A549 (cell line): ENCODE results near the gene SMAD3. TPM values are rescaled to one million over a fixed set of nuclear protein-coding genes. Genes with fewer than 3 reads are reported as not detected.
A peak's percentile ranks its signal among the peaks of the same experiment; 100 is the strongest.

Experiments used
- ATAC-seq, 2 experiments: fragments of 200-7000 bp in 1 of 2; fragments of >200 bp in 1 of 2; cut with Nextera tagmentation in 1 of 2; cut with Tn5 transposase in 1 of 2; 3 replicates each; pipeline versions ENCODE4 v1.8.0 to v1.9.1; 2018 to 2020; ENCODE audit warnings: mild to moderate bottlenecking in 1 of 2, moderate library complexity in 1 of 2
- CTCF ChIA-PET: fragments of 300-600 bp; sonication (Branson Sonifier 250); formaldehyde crosslinking; extraction: SDS; loops from one replicate; lab custom pipeline; 2021; ENCODE audit warnings: antibody characterized with exemption, inconsistent platforms; lab: Yijun Ruan, JAX
- POLR2A ChIA-PET: fragments of 350-600 bp; formaldehyde crosslinking; extraction: SDS; loops from one replicate; lab custom pipeline; 2021; ENCODE audit warnings: antibody characterized with exemption, inconsistent platforms; lab: Yijun Ruan, JAX
- DNase-seq, 2 experiments: peaks; one replicate each; pipeline versions ENCODE4 v3.0.0 to v3.0.0-alpha.2; 2011 to 2016; ENCODE audit warnings: low read depth in 1 of 2, low spot score in 1 of 2
- FAIRE-seq: peaks from 2 replicates; lab custom pipeline; 2011; peaks lifted over from hg19 to GRCh38; lab: Jason Lieb, UNC
- H3K27ac ChIP-seq, 2 experiments: fragments of >200 bp; sonication (Bioruptor Twin); formaldehyde crosslinking; 3 replicates each; pipeline ENCODE4 v1.5.1; 2016 to 2017
- H3K4me1 ChIP-seq: fragments of >200 bp; sonication (Bioruptor Twin); formaldehyde crosslinking; 3 replicates; pipeline ENCODE4 v1.6.1; 2016
- H3K4me2 ChIP-seq: fragments of >200 bp; sonication (Bioruptor Twin); formaldehyde crosslinking; 3 replicates; pipeline ENCODE4 v1.6.1; 2016
- H3K4me3 ChIP-seq: fragments of >200 bp; sonication (Bioruptor Twin); formaldehyde crosslinking; 3 replicates; pipeline ENCODE4 v1.5.1; 2016
- H3K9me3 ChIP-seq: fragments of >200 bp; sonication (Bioruptor Twin); formaldehyde crosslinking; 3 replicates; pipeline ENCODE4 v1.6.1; 2016
- BHLHE40 ChIP-seq: IDR thresholded peaks from 2 replicates; pipeline ENCODE4 v1.6.1; 2012; ENCODE audit warnings: low read depth, low read length, inconsistent platforms
- CHD2 ChIP-seq: fragments of 150-350 bp; IDR thresholded peaks from 2 replicates; pipeline ENCODE4 v1.6.1; 2014; ENCODE audit warnings: low read length; ENCODE audit not compliant: partially characterized antibody
- CHD4 ChIP-seq: fragments of 200-600 bp; sonication (generic); IDR thresholded peaks from 2 replicates; pipeline ENCODE4 v1.6.1; 2016; ENCODE audit warnings: antibody characterized with exemption, mild to moderate bottlenecking, borderline replicate concordance
- FOSB ChIP-seq: fragments of 250-450 bp; sonication (Bioruptor Pico); IDR thresholded peaks from 2 replicates; pipeline ENCODE4 v1.5.0; 2020; ENCODE audit warnings: mild to moderate bottlenecking, moderate library complexity
- GATA3 ChIP-seq: IDR thresholded peaks from 2 replicates; pipeline ENCODE4 v1.6.1; 2012; ENCODE audit warnings: borderline replicate concordance
- MAZ ChIP-seq: fragments of 150-350 bp; IDR thresholded peaks from 2 replicates; pipeline ENCODE4 v1.6.1; 2014; ENCODE audit warnings: antibody characterized with exemption, low read depth, low read length, borderline replicate concordance
- MYC ChIP-seq: IDR thresholded peaks from 2 replicates; pipeline ENCODE4 v1.6.1; 2012; ENCODE audit warnings: mild to moderate bottlenecking, inconsistent platforms, low read length, improper control_type of control experiment, borderline replicate concordance
- NPAS2 ChIP-seq: fragments of 250-450 bp; sonication (Bioruptor Pico); IDR thresholded peaks from 2 replicates; pipeline ENCODE4 v1.8.0; 2022; ENCODE audit warnings: mild to moderate bottlenecking, moderate library complexity, borderline replicate concordance
- RFX5 ChIP-seq: fragments of 450-650 bp; IDR thresholded peaks from 2 replicates; pipeline ENCODE4 v1.7.1; 2014; ENCODE audit warnings: antibody characterized with exemption, mild to moderate bottlenecking, moderate library complexity
- SMC3 ChIP-seq: fragments of >200 bp; sonication (Bioruptor Twin); formaldehyde crosslinking; IDR thresholded peaks from 3 replicates; pipeline ENCODE4 v1.6.1; 2018; ENCODE audit warnings: inconsistent platforms
- ZFP36 ChIP-seq: fragments of 450-650 bp; IDR thresholded peaks from 2 replicates; pipeline ENCODE4 v1.6.1; 2014; ENCODE audit warnings: borderline replicate concordance; ENCODE audit not compliant: partially characterized antibody
- polyA plus RNA-seq, 4 experiments: library from polyadenylated mRNA; depleted of rRNA in 3 of 4; stranded (reverse); fragments of >200 nt; fragmentation: RNase III in 1 of 4; extraction: RNeasy Plus Mini Kit Qiagen cat#74134 plus additional on column Dnase treatment in 1 of 4; gene quantifications; 2 replicates in 3 of 4; 3 replicates in 1 of 4; pipeline ENCODE4 v1.2.3, GENCODE V29; 2011 to 2017
- TF ChIP-seq, protein P1 (sequence below): IDR thresholded peaks from 2 replicates; pipeline ENCODE4 v1.6.1; 2012; ENCODE audit warnings: low read depth, borderline replicate concordance
- TF ChIP-seq, protein P2 (sequence below): fragments of 150-350 bp; IDR thresholded peaks from 2 replicates; pipeline ENCODE4 v1.6.1; 2014; ENCODE audit warnings: low read depth, mild to moderate bottlenecking, low read length
- TF ChIP-seq, protein P3 (sequence below): fragments of >200 bp; sonication (Bioruptor Twin); formaldehyde crosslinking; IDR thresholded peaks from 2 replicates; pipeline ENCODE4 v1.6.1; 2016
- TF ChIP-seq, protein P4 (sequence below): fragments of 200-600 bp; sonication (generic); IDR thresholded peaks from 2 replicates; pipeline ENCODE4 v1.6.1; 2016; ENCODE audit warnings: antibody characterized with exemption, mild to moderate bottlenecking, moderate library complexity
- TF ChIP-seq, protein P5 (sequence below): IDR thresholded peaks from 2 replicates; pipeline ENCODE4 v1.6.1; 2012

SMAD3 gene
- polyA plus RNA-seq, 2 of the 4 experiments (the other 2 are of a cell fraction): 74.6 to 77.2 TPM

DNA sequence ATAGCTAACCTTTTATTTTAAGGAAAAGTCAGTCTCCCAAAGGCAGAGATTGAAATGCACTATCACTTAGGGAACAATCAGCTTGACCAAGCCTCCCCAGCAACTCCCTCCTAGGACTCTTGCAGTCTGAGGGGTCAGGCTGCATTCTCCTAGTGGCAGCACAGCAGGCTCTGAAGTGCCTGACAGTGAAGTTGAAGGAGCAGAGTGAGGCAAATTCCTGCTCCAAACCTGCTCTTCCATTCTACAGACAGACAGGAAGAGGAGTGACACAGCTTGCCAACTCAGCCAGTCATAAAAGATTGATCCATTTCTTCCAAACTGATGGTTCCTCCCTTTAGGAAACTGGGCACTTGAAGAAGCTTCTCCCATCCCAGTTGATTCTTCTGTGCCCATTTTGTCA, 43.9 kb upstream of the SMAD3 start (continued):
- TF ChIP-seq GATA3: no peak
- no peak for TF ChIP-seq MYC
- no peak for TF ChIP-seq MAZ

DNA sequence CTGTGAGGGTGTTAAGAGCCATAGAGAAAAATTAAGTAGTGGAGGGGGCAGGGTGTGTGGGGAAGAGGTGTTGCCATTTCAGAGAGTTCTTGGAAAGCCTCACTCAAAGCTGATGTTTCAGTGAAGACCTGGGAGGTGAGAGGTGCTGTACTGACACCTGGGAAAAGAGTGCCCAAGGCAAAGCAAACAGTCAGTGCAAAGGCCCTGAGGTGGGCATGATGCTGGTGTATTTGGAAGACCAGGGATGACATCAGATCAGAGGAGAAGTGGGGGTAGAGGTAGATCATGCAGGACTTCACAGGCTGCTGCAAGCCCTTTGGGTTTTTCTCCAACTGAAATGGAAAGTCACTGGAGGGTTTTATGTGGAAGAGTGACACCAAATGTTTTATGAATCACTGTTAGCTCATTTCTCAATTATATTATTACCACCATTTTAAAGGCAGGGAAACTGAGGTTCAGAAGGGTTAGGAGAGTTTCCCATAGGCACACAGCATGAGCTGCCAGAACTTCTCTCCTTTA, 42.8 kb upstream of the SMAD3 start:
- Histone ChIP-seq H3K4me1 (peaks cover 48% of the 10 kb centered on the region), H3K4me3 (no peak overlapping the region), H3K4me2 (no peak overlapping the region), H3K27ac (peak overlapping the region in 1 of 2 experiments; percentile 89; a peak in 3 of 6 replicates), H3K9me3 (no peaks in the 10 kb centered on the region)
- ATAC-seq (no peak), DNase-seq (no peak), FAIRE-seq (no peak)
- ChIA-PET CTCF (interaction anchor here (0.8 to 3.8 kb wide), 7 partner anchors 9 to 144 kb away, joined by 3 to 24 read pairs (median 4); no protein-coding TSS in a partner anchor), POLR2A (no interaction called here)
- TF ChIP-seq CHD4 (no peak), RFX5 (no peak), BHLHE40 (no peak), NPAS2 (no peak), CHD2 (no peak), FOSB (CRISPR knock-in tag) (no peak), SMC3 (no peak), ZFP36 (no peak)
- TF ChIP-seq, protein P1, sequence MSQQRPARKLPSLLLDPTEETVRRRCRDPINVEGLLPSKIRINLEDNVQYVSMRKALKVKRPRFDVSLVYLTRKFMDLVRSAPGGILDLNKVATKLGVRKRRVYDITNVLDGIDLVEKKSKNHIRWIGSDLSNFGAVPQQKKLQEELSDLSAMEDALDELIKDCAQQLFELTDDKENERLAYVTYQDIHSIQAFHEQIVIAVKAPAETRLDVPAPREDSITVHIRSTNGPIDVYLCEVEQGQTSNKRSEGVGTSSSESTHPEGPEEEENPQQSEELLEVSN: no peak
- TF ChIP-seq, protein P2, sequence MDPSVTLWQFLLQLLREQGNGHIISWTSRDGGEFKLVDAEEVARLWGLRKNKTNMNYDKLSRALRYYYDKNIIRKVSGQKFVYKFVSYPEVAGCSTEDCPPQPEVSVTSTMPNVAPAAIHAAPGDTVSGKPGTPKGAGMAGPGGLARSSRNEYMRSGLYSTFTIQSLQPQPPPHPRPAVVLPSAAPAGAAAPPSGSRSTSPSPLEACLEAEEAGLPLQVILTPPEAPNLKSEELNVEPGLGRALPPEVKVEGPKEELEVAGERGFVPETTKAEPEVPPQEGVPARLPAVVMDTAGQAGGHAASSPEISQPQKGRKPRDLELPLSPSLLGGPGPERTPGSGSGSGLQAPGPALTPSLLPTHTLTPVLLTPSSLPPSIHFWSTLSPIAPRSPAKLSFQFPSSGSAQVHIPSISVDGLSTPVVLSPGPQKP: no peak
- TF ChIP-seq, protein P3, sequence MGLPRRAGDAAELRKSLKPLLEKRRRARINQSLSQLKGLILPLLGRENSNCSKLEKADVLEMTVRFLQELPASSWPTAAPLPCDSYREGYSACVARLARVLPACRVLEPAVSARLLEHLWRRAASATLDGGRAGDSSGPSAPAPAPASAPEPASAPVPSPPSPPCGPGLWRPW: no peak
- TF ChIP-seq, protein P4, sequence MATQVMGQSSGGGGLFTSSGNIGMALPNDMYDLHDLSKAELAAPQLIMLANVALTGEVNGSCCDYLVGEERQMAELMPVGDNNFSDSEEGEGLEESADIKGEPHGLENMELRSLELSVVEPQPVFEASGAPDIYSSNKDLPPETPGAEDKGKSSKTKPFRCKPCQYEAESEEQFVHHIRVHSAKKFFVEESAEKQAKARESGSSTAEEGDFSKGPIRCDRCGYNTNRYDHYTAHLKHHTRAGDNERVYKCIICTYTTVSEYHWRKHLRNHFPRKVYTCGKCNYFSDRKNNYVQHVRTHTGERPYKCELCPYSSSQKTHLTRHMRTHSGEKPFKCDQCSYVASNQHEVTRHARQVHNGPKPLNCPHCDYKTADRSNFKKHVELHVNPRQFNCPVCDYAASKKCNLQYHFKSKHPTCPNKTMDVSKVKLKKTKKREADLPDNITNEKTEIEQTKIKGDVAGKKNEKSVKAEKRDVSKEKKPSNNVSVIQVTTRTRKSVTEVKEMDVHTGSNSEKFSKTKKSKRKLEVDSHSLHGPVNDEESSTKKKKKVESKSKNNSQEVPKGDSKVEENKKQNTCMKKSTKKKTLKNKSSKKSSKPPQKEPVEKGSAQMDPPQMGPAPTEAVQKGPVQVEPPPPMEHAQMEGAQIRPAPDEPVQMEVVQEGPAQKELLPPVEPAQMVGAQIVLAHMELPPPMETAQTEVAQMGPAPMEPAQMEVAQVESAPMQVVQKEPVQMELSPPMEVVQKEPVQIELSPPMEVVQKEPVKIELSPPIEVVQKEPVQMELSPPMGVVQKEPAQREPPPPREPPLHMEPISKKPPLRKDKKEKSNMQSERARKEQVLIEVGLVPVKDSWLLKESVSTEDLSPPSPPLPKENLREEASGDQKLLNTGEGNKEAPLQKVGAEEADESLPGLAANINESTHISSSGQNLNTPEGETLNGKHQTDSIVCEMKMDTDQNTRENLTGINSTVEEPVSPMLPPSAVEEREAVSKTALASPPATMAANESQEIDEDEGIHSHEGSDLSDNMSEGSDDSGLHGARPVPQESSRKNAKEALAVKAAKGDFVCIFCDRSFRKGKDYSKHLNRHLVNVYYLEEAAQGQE: no peak
- TF ChIP-seq, protein P5, sequence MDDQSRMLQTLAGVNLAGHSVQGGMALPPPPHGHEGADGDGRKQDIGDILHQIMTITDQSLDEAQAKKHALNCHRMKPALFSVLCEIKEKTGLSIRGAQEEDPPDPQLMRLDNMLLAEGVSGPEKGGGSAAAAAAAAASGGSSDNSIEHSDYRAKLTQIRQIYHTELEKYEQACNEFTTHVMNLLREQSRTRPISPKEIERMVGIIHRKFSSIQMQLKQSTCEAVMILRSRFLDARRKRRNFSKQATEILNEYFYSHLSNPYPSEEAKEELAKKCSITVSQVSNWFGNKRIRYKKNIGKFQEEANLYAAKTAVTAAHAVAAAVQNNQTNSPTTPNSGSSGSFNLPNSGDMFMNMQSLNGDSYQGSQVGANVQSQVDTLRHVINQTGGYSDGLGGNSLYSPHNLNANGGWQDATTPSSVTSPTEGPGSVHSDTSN: no peak
